ENCODE measurements around the gene STIP1. TPM values are rescaled to one million over a fixed set of nuclear protein-coding genes. Genes with fewer than 3 reads are reported as not detected.

STIP1 gene
- total and polyA plus RNA-seq, 2 of the 4 experiments (the other 2 are of a cell fraction): 201 to 489 TPM

DNA sequence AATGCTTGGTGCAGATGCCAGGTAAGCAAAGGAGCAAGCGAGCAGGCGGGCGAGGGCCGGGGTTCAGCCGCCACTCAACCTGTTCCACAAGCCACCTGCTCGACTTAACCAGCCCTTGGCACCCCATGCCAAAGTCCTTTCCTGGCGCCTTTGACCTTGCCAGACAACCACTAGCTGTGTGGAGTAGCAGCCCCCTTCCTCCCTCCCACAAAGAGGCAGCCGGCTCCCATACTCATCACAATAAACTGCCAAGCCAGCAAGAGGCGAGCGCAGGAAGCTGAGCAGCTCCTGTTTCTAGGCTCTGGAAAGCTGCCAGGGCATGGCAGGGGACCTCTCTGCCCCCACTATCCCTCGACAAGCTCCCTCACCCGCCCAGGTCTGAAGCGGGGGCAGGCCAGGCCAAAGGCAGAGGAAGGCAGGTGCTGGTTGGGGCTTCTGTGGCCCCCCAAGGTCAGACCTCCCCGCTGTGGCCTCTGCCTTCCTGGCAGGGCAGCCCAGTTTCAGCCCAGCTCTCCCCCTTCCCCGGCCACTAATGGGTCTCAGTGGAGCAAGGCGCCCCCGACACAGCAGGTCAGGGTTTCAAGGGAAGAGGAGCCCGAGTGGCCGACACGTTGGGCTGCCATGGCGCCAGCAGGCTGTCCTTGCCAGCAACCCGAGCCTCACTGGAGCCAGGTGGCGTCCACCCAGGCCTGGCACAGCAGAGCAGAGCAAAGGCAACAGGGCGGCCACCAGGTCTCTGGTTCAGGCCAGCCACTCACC is 35.3 kb upstream of the STIP1 start:
- no peaks in the 10 kb centered on the region for H3K9me3 ChIP-seq (ENCODE audit: control insufficient read depth, insufficient read depth, low read length)
- no peak overlapping the region for H2AK5ac ChIP-seq (ENCODE audit: low read depth, low read length)
- H2AK9ac ChIP-seq (replicated peaks; ENCODE audit: low read depth, low read length, poor library complexity): peak overlapping the region; percentile 55
- H4K5ac ChIP-seq (ENCODE audit: low read depth, low read length): no peak overlapping the region
- H3K56ac ChIP-seq (ENCODE audit: extremely low read depth, insufficient read depth, low read length): no peak overlapping the region
- CTCF ChIA-PET: interaction anchor here (0.6 to 1.1 kb wide), 2 partner anchors 47 to 150 kb away, joined by 3 to 5 read pairs; no protein-coding TSS in a partner anchor
- no peak overlapping the region for H2BK120ac ChIP-seq (ENCODE audit: low read depth, low read length)
- no peak overlapping the region for H3K4ac ChIP-seq (ENCODE audit: low read depth, low read length)
- no peak overlapping the region for H3K14ac ChIP-seq (replicated peaks; ENCODE audit: low read depth, low read length)
- no peak overlapping the region for H4K91ac ChIP-seq (ENCODE audit: insufficient read depth, low read depth, low read length)
- no peaks in the 10 kb centered on the region; the same call in 1 of the 2 replicates for H3K4me1 ChIP-seq (ENCODE audit: control insufficient read depth, insufficient read depth, low read length)
- peaks cover 12% of the 10 kb centered on the region; the same call in 1 of the 2 replicates for H4K20me1 ChIP-seq (ENCODE audit: insufficient read depth, low read length)
- H3K4me3 ChIP-seq (ENCODE audit: insufficient read depth, low read depth, low read length): no peak overlapping the region
- no peak overlapping the region for H2BK5ac ChIP-seq (ENCODE audit: low read depth, low read length, poor library complexity, severe bottlenecking)
- no peaks in the 10 kb centered on the region for H3K9me1 ChIP-seq (ENCODE audit: insufficient read depth, low read length)
- no peak overlapping the region for H4K8ac ChIP-seq (ENCODE audit: low read depth in 2 of 2, low read length in 2 of 2)
- intact Hi-C loops (cut with micrococcal nuclease) (no loop called here), in situ Hi-C loops (cut with MboI; ENCODE audit: low sequenced_read_pairs) (no loop called here), dilution Hi-C loops (cut with HindIII; ENCODE audit: low sequenced_read_pairs, unreplicated experiment) (no loop called here)
- H2AFZ ChIP-seq (replicated peaks; ENCODE audit: low read length, poor library complexity): no peak overlapping the region
- no peak overlapping the region for H2BK20ac ChIP-seq (ENCODE audit: low read depth, low read length)
- H3K27me3 ChIP-seq (ENCODE audit: control insufficient read depth, insufficient read depth, low read length): no peaks in the 10 kb centered on the region
- H2BK15ac ChIP-seq (ENCODE audit: low read depth, low read length): no peak overlapping the region
- H3K4me2 ChIP-seq (ENCODE audit: low read depth, low read length): no peak overlapping the region
- H3K9ac ChIP-seq (ENCODE audit: low read depth, low read length): no peak overlapping the region
- ATAC-seq (ENCODE audit: low read depth) (no peak), DNase-seq (no peak)
- WGBS, 2 experiments (ENCODE audit: extremely low coverage in 2 of 2, insufficient read length in 1 of 2): 96% methylated on average over 10 of the region's 24 CpGs; no CpG with 5 or more reads in 1 of the 2 experiments
- POLR2A ChIA-PET (ENCODE audit: unreplicated experiment): interaction anchor here (0.7 kb wide), 1 partner anchor 120 kb away, joined by 3 read pairs; no protein-coding TSS in a partner anchor
- H3K79me1 ChIP-seq (ENCODE audit: low read depth in 1 of 2, low read length in 2 of 2): peaks cover 3 to 9% of the 10 kb centered on the region in 2 experiments; a peak in 3 of 4 replicates
- BruUV-seq (replicated peaks): no TSS peak
- no peaks in the 10 kb centered on the region for H3K36me3 ChIP-seq (ENCODE audit: control insufficient read depth, insufficient read depth, low read length)
- H3K27ac ChIP-seq (ENCODE audit: insufficient read depth, low read length): no peak overlapping the region
- no peak overlapping the region for H3K23ac ChIP-seq (ENCODE audit: low read depth, low read length)
- no peak overlapping the region for H3K18ac ChIP-seq (ENCODE audit: low read depth, low read length)
- no peak for TF ChIP-seq RAD21 (IDR thresholded peaks at IDR 0.05; ENCODE audit: low read length)
- no peak for TF ChIP-seq NFE2L2 (IDR thresholded peaks at IDR 0.05; ENCODE audit: low read depth, low read length)
- TF ChIP-seq RCOR1 (IDR thresholded peaks at IDR 0.05; ENCODE audit: insufficient replicate concordance, low read length): no peak
- no peak for TF ChIP-seq CEBPB (IDR thresholded peaks at IDR 0.05; ENCODE audit: low read depth, low read length)
- TF ChIP-seq POLR2A (IDR thresholded peaks at IDR 0.05; ENCODE audit: low read depth, low read length): no peak
- TF ChIP-seq FOS (IDR thresholded peaks at IDR 0.05; ENCODE audit: low read depth, low read length): no peak
- TF ChIP-seq, protein P1, sequence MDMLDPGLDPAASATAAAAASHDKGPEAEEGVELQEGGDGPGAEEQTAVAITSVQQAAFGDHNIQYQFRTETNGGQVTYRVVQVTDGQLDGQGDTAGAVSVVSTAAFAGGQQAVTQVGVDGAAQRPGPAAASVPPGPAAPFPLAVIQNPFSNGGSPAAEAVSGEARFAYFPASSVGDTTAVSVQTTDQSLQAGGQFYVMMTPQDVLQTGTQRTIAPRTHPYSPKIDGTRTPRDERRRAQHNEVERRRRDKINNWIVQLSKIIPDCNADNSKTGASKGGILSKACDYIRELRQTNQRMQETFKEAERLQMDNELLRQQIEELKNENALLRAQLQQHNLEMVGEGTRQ (IDR thresholded peaks at IDR 0.05; ENCODE audit: low read depth, low read length): no peak
- TF ChIP-seq, protein P2, sequence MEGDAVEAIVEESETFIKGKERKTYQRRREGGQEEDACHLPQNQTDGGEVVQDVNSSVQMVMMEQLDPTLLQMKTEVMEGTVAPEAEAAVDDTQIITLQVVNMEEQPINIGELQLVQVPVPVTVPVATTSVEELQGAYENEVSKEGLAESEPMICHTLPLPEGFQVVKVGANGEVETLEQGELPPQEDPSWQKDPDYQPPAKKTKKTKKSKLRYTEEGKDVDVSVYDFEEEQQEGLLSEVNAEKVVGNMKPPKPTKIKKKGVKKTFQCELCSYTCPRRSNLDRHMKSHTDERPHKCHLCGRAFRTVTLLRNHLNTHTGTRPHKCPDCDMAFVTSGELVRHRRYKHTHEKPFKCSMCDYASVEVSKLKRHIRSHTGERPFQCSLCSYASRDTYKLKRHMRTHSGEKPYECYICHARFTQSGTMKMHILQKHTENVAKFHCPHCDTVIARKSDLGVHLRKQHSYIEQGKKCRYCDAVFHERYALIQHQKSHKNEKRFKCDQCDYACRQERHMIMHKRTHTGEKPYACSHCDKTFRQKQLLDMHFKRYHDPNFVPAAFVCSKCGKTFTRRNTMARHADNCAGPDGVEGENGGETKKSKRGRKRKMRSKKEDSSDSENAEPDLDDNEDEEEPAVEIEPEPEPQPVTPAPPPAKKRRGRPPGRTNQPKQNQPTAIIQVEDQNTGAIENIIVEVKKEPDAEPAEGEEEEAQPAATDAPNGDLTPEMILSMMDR (conservative IDR thresholded peaks at IDR 0.05; ENCODE audit: low read depth, low read length): no peak
- no peak for TF ChIP-seq RFX5 (IDR thresholded peaks at IDR 0.05; ENCODE audit: low read depth, low read length)
- no peak for TF ChIP-seq MXI1 (IDR thresholded peaks at IDR 0.05; ENCODE audit: borderline replicate concordance, low read depth, low read length)
- no peak for TF ChIP-seq BHLHE40 (IDR thresholded peaks at IDR 0.05; ENCODE audit: low read depth, low read length)
- TF ChIP-seq CHD1 (IDR thresholded peaks at IDR 0.05; ENCODE audit: low read depth, low read length): no peak
- no peak for TF ChIP-seq MAZ (IDR thresholded peaks at IDR 0.05; ENCODE audit: borderline replicate concordance, low read depth, low read length)
- TF ChIP-seq MAFK (IDR thresholded peaks at IDR 0.05; ENCODE audit: low read depth, low read length): no peak
- TF ChIP-seq SMC3 (IDR thresholded peaks at IDR 0.05; ENCODE audit: low read depth, low read length): no peak
